AG10803 (cell line): ENCODE measurements around the gene EPS8L3.
"Not testable (repeated sequence)": the region's sequence is repeated elsewhere in the genome, so short reads cannot be mapped to it uniquely, and the experiment has no call there.

ENCODE experiments used
- DNase-seq: peaks from one replicate; pipeline ENCODE4 v3.0.0; 2010; ENCODE audit warnings: low read depth
- H3K4me3 ChIP-seq: 2 replicates; pipeline ENCODE4 v1.5.1; 2011; ENCODE audit warnings: mild to moderate bottlenecking, low read length, control low read depth
- TF ChIP-seq, protein P1 (sequence below): conservative IDR thresholded peaks from 2 replicates; pipeline ENCODE4 v1.5.1; 2011; ENCODE audit warnings: mild to moderate bottlenecking, low read length, control low read depth, inconsistent platforms

EPS8L3 gene

DNA sequence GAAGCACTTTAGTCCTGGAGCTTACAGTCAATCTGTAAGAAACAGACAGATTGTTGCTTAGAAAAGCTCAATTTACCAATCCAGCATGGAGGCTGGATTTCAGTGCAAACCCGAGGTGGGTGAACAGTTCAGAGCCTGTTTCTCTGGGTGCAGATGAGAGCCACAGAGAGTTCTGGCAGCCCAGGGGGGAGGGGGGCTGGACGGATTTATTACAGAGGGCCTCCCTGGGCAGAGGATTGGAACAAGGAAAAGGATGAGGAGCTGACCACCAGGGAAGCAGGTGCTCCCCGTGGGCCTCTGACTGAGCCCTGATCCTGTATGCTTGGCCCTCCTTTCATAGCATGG is 38.0 kb upstream of the EPS8L3 start:
- DNase-seq = no peak
- H3K4me3 ChIP-seq = no peak overlapping the region
- TF ChIP-seq, protein P1, sequence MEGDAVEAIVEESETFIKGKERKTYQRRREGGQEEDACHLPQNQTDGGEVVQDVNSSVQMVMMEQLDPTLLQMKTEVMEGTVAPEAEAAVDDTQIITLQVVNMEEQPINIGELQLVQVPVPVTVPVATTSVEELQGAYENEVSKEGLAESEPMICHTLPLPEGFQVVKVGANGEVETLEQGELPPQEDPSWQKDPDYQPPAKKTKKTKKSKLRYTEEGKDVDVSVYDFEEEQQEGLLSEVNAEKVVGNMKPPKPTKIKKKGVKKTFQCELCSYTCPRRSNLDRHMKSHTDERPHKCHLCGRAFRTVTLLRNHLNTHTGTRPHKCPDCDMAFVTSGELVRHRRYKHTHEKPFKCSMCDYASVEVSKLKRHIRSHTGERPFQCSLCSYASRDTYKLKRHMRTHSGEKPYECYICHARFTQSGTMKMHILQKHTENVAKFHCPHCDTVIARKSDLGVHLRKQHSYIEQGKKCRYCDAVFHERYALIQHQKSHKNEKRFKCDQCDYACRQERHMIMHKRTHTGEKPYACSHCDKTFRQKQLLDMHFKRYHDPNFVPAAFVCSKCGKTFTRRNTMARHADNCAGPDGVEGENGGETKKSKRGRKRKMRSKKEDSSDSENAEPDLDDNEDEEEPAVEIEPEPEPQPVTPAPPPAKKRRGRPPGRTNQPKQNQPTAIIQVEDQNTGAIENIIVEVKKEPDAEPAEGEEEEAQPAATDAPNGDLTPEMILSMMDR = no peak

DNA sequence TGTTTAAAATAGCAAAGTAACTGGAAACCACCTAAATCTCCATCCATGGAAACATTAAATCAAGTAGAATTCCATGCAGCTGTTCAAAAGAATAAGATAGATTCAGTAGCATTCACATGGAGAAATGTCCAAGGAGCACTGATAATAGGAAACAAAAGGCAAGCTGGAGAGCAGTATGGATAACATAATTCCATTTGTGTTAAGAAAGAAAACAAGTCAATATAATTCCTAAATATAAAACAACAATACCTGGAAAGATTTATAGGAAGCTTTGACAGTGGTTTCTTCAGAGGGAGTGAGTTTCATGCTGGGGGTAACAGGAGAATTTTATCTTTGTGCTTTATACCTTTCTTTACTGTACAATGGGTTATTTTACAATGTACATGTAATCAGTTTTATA is 36.6 kb upstream of the EPS8L3 start:
- TF ChIP-seq, protein P1 = no peak
- H3K4me3 ChIP-seq = no peak overlapping the region
- DNase-seq = no peak

DNA sequence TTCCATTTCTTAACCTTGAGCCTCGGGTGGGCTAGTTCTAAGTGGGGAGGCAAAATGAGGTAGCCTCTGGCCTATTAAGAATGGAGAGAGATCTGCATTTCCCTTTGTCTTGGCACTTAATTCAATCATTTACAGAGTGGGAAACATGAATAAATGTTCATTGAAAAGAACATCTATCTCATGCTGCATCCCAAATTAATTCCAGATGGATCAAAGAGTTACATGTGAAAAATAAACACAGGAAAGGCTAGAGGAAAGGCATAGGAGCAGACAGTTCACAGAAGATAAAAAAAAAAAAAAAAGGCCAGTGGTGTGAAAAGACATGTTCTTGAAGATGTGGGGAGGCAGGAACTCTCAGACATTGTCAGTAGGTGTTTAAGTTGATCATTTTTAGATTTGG is 35.7 kb upstream of the EPS8L3 start:
- H3K4me3 ChIP-seq = no peak overlapping the region
- DNase-seq = peak; percentile 74
- TF ChIP-seq, protein P1 = no peak

DNA sequence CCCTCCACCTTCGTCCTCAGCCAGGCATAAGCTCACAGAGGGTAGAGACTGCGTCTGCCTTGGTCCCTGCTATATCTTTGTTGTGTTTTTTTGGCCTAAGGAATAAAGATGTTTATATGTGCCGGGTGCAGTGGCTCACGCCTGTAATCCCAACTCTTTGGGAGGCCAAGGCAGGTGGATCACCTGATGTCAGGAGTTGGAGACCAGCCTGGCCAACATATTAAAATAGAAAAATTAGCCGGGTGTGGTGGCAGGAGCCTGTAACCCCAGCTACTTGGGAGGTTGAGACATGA is 33.5 kb upstream of the EPS8L3 start:
- H3K4me3 ChIP-seq, DNase-seq: not testable (repeated sequence)

DNA sequence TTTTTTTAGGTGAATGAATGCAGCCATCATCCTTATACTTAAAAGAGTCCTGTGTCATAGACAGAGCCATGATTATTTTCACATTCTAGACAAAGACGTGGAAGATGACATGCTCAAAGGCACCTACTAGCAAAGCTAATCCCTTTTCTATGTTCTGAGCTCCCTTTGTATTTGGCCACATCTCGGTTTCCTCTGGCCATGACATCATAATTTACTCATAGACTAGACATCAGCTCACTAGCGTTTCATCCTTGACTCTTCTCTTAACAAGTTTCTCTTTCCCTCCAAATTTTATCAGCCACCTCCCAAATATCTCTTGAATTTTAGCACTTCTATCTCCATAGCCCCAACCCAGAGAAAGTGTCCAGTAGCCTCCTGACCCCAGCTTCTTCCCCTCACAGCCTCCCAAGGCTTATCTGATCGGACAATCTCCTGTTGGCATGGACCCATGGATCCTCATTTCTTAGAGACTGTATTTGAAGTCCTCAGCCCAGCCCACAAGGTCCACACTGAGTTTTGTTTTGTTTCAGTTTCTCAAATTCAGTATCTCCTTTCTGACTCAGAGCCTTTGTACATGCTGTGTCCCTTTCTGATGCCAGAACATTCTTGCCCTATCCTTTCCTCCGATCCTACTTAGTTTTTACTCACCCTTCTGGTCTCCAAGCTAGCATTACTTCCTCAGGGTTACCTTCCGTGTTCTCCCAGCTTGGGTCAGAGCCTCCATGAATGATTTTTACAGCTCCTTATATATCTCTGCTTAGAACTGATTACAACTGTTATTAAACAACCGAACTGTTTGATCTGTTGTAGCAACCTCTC is 33.0 kb upstream of the EPS8L3 start:
- no peak for DNase-seq
- H3K4me3 ChIP-seq = no peak overlapping the region
- TF ChIP-seq, protein P1 = no peak

DNA sequence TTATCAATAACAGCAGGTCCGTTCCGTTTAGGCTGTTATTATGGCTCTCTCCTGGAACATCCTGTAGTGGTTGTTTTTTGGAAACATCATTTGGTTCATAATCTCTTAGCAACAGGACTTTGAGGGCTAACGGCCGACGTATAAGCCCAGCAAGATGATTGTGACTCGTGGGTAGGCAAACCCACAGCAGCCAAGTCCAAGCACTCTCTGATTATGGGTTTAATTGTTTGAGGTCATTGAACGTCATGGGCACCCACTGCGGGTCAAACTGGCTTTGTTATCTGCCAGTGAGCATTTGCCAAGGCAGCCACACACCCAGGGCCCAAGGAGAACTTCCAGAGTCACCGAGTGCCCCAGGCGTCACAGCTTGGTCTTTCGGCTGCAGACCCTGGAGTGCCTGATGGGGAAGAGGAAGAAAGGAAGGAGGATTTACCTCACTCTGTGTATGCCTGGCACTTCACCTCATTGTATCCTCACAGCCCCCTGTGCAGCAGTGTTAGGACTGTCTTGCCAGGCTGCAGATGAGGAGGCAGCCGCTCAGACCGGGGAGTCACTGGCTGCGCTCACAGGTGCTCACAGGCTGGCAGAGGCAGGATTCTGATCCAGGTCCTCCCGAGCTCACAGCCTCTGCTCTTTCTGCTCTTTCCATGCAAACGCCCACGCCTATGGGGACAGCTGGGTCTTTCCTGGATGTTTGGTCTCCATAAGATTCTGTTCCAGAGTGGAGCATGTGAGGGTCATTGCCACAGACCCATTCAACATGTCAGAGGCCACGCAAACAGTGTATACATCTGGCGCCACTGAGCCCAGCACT is 30.8 kb upstream of the EPS8L3 start:
- TF ChIP-seq, protein P1 = no peak
- H3K4me3 ChIP-seq = no peak overlapping the region
- DNase-seq = no peak

DNA sequence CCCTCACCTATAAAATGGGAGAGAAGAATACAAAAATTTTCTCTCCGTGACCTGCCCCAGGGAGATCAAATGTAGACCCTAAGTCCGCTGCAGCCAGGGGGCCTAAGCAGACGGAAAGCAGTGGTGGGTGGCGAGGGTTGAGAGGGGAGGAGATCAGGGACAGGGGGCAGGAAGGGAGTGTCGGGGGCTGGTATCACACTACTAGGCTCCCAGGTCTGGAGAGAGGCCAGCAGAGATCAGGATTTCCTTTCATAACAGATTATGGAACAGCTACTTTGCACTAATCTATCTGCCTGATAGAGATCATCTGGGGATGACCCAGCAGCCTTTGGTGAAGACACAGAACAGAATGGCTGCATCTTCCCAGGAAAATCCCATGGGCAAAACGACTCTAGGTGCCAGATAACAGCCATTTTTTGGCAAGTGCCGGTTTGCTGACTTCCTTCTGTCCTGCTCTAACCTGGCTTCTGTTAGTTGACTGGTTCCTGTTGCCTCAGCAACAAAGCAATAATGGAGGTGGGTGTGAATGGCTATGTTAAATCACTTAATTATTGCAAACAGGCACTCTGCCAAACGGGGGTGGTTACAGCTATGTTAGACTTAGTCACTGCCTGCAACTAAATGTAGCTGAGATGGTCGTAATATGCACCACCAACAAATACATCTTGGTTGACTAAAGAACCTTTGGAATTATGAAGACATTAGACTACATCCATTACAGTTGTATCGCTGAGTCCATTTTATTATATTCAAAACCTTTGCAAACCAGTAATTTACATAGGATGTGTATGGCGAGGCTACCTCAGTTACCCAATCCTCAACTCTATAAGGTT is 30.0 kb upstream of the EPS8L3 start:
- DNase-seq = peak; percentile 92
- TF ChIP-seq, protein P1 = no peak
- H3K4me3 ChIP-seq = no peak overlapping the region
